Omental fat pad (tissue), 4 donors: Measurements from ENCODE around the gene DENND5A. TPM values are rescaled to one million over a fixed set of nuclear protein-coding genes. Genes with fewer than 3 reads are reported as not detected.

Source experiments
- ATAC-seq: fragments of 150-250 bp; one replicate; pipeline ENCODE4 v1.9.1; 2016; ENCODE audit warnings: mild to moderate bottlenecking, moderate library complexity; ENCODE audit not compliant: low FRiP score
- DNase-seq: peaks from one replicate; pipeline ENCODE4 v3.0.0-alpha.2; 2019; ENCODE audit warnings: low spot score
- CTCF ChIP-seq, 3 donors: fragments of 450-650 bp; IDR thresholded peaks; one replicate each; pipeline ENCODE4 v1.5.1; 2016 to 2017; ENCODE audit warnings: antibody characterized with exemption in 3 of 3, mild to moderate bottlenecking in 3 of 3, moderate library complexity in 2 of 3
- total RNA-seq, 4 donors: library from RNA; depleted of rRNA; stranded (reverse); fragments of >200 nt; gene quantifications; one replicate each; pipeline ENCODE4 v1.1.0, GENCODE V29; 2016

The DENND5A gene
- total RNA-seq, 4 donors from 2014 or later: 113 to 163 (median 121) TPM

GRCh38 chr11:9301720-9302119 is 36.6 kb upstream of the DENND5A start:
- DNase-seq (no peak), ATAC-seq (no peak)
- TF ChIP-seq CTCF (IDR thresholded peaks at IDR 0.05): no peak

GRCh38 chr11:9293646-9294045 is 28.5 kb upstream of the DENND5A start:
- no peak for TF ChIP-seq CTCF (IDR thresholded peaks at IDR 0.05)
- ATAC-seq: no peak
- DNase-seq: no peak

GRCh38 chr11:9285850-9286587 is 20.9 kb upstream of the DENND5A start:
- DNase-seq (no peak), ATAC-seq (no peak)
- TF ChIP-seq CTCF (IDR thresholded peaks at IDR 0.05): no peak

GRCh38 chr11:9280655-9281301 is 15.6 kb upstream of the DENND5A start:
- ATAC-seq (no peak), DNase-seq (no peak)
- TF ChIP-seq CTCF (IDR thresholded peaks at IDR 0.05): no peak

- no peak for TF ChIP-seq CTCF (IDR thresholded peaks at IDR 0.05)
- no peak for DNase-seq
Measured at GRCh38 chr11:9277176-9277575, 12.0 kb upstream of the DENND5A start.

GRCh38 chr11:9276571-9276970 is 11.4 kb upstream of the DENND5A start:
- DNase-seq (no peak), ATAC-seq (no peak)
- no peak for TF ChIP-seq CTCF (IDR thresholded peaks at IDR 0.05)

More at GRCh38 chr11:9277176-9277575, 12.0 kb upstream of the DENND5A start:
- ATAC-seq: no peak
